Measurements from ENCODE around the gene SFMBT2. TPM values are rescaled to one million over a fixed set of nuclear protein-coding genes. Genes with fewer than 3 reads are reported as not detected.

SFMBT2 gene
- total RNA-seq, 2 donors from 2014 or later, result 28.2 to 42.1 TPM

GRCh38 chr10:7165500-7166177, 245.2 kb downstream of the SFMBT2 start:
- Mint-ChIP-seq H3K4me3 (no peak overlapping the region), H3K27ac (no peak overlapping the region), H3K4me1 (ENCODE audit: low read depth) (peaks cover 7% of the 10 kb centered on the region), H3K27me3 (ENCODE audit: low read depth) (no peaks in the 10 kb centered on the region), H3K36me3 (ENCODE audit: insufficient read depth in 2 of 2) (peaks cover 5 to 13% of the 10 kb centered on the region in 2 donors), H3K9me3 (no peaks in the 10 kb centered on the region)
- DNase-seq (no peak), ATAC-seq (replicated peaks in 1 of 2) (no peak)

GRCh38 chr10:7164955-7165354, 245.9 kb downstream of the SFMBT2 start:
- Mint-ChIP-seq H3K27ac (no peak overlapping the region), H3K9me3 (no peaks in the 10 kb centered on the region), H3K4me1 (ENCODE audit: low read depth) (peaks cover 13% of the 10 kb centered on the region), H3K27me3 (ENCODE audit: low read depth) (no peaks in the 10 kb centered on the region), H3K4me3 (no peak overlapping the region), H3K36me3 (ENCODE audit: insufficient read depth in 2 of 2) (peaks cover 9 to 18% of the 10 kb centered on the region in 2 donors)
- ATAC-seq (replicated peaks in 1 of 2) (no peak), DNase-seq (no peak)

- no peaks in the 10 kb centered on the region for H3K27me3 Mint-ChIP-seq (ENCODE audit: low read depth)
- H3K36me3 Mint-ChIP-seq (ENCODE audit: insufficient read depth in 2 of 2), result peaks cover 8 to 27% of the 10 kb centered on the region in 2 donors
- peaks cover 30% of the 10 kb centered on the region for H3K4me1 Mint-ChIP-seq (ENCODE audit: low read depth)
- no peaks in the 10 kb centered on the region for H3K9me3 Mint-ChIP-seq
- no peak overlapping the region for H3K27ac Mint-ChIP-seq
- DNase-seq (no peak), ATAC-seq (replicated peaks in 1 of 2) (no peak)
- no peak overlapping the region for H3K4me3 Mint-ChIP-seq
These were observed 248.5 kb downstream of the SFMBT2 start for GRCh38 chr10:7162331-7162730.

- Mint-ChIP-seq H3K4me3 (no peak overlapping the region), H3K4me1 (ENCODE audit: low read depth) (peaks cover 36% of the 10 kb centered on the region), H3K9me3 (no peaks in the 10 kb centered on the region), H3K36me3 (ENCODE audit: insufficient read depth in 2 of 2) (peaks cover 6 to 22% of the 10 kb centered on the region in 2 donors), H3K27ac (no peak overlapping the region), H3K27me3 (ENCODE audit: low read depth) (no peaks in the 10 kb centered on the region)
- DNase-seq, result no peak
- ATAC-seq (replicated peaks in 1 of 2), result no peak
These were observed 249.2 kb downstream of the SFMBT2 start for GRCh38 chr10:7161484-7162250.

GRCh38 chr10:7159928-7160327, 250.9 kb downstream of the SFMBT2 start:
- Mint-ChIP-seq H3K27ac (peak overlapping the region; percentile 45), H3K4me3 (peak overlapping the region in 1 of 2 donors; percentile 43), H3K9me3 (no peaks in the 10 kb centered on the region), H3K4me1 (ENCODE audit: low read depth) (peaks cover 36% of the 10 kb centered on the region), H3K27me3 (ENCODE audit: low read depth) (no peaks in the 10 kb centered on the region), H3K36me3 (ENCODE audit: insufficient read depth in 2 of 2) (peaks cover 6 to 22% of the 10 kb centered on the region in 2 donors)
- ATAC-seq (replicated peaks in 1 of 2) (peak; percentile 58 to 77), DNase-seq (no peak)

GRCh38 chr10:7159517-7159916, 251.3 kb downstream of the SFMBT2 start:
- no peaks in the 10 kb centered on the region for H3K9me3 Mint-ChIP-seq
- peak overlapping the region; percentile 21 for H3K27ac Mint-ChIP-seq
- DNase-seq (no peak), ATAC-seq (replicated peaks in 1 of 2) (no peak)
- H3K36me3 Mint-ChIP-seq (ENCODE audit: insufficient read depth in 2 of 2), result peaks cover 6 to 22% of the 10 kb centered on the region in 2 donors
- no peaks in the 10 kb centered on the region for H3K27me3 Mint-ChIP-seq (ENCODE audit: low read depth)
- peaks cover 36% of the 10 kb centered on the region for H3K4me1 Mint-ChIP-seq (ENCODE audit: low read depth)
- peak overlapping the region in 1 of 2 donors; percentile 43 for H3K4me3 Mint-ChIP-seq

- Mint-ChIP-seq H3K9me3 (peaks cover 0 to 2% of the 10 kb centered on the region in 2 donors), H3K36me3 (ENCODE audit: insufficient read depth in 2 of 2) (peaks cover 4 to 14% of the 10 kb centered on the region in 2 donors), H3K27ac (no peak overlapping the region), H3K4me1 (ENCODE audit: low read depth) (peaks cover 36% of the 10 kb centered on the region), H3K4me3 (no peak overlapping the region), H3K27me3 (ENCODE audit: low read depth) (no peaks in the 10 kb centered on the region)
- no peak for ATAC-seq (replicated peaks in 1 of 2)
- DNase-seq, result no peak
These were observed 253.7 kb downstream of the SFMBT2 start for GRCh38 chr10:7157091-7157490.

GRCh38 chr10:7153750-7154149, 257.1 kb downstream of the SFMBT2 start:
- ATAC-seq (replicated peaks in 1 of 2), result no peak
- Mint-ChIP-seq H3K4me1 (ENCODE audit: low read depth) (peaks cover 14% of the 10 kb centered on the region), H3K27me3 (ENCODE audit: low read depth) (no peaks in the 10 kb centered on the region), H3K36me3 (ENCODE audit: insufficient read depth in 2 of 2) (peaks cover 0 to 2% of the 10 kb centered on the region in 2 donors), H3K9me3 (peaks cover 0 to 2% of the 10 kb centered on the region in 2 donors), H3K4me3 (no peak overlapping the region), H3K27ac (no peak overlapping the region)
- no peak for DNase-seq

- H3K27me3 Mint-ChIP-seq (ENCODE audit: low read depth), result no peaks in the 10 kb centered on the region
- no peak for ATAC-seq (replicated peaks in 1 of 2)
- no peak for DNase-seq
- H3K4me3 Mint-ChIP-seq, result no peak overlapping the region
- H3K9me3 Mint-ChIP-seq, result peaks cover 0 to 2% of the 10 kb centered on the region in 2 donors
- no peak overlapping the region for H3K27ac Mint-ChIP-seq
- peaks cover 0 to under 1% of the 10 kb centered on the region in 2 donors for H3K36me3 Mint-ChIP-seq (ENCODE audit: insufficient read depth in 2 of 2)
- peaks cover 12% of the 10 kb centered on the region for H3K4me1 Mint-ChIP-seq (ENCODE audit: low read depth)
These were observed 257.9 kb downstream of the SFMBT2 start for GRCh38 chr10:7152982-7153381.

- no peak for ATAC-seq (replicated peaks in 1 of 2)
- H3K27ac Mint-ChIP-seq, result no peak overlapping the region
These were observed 258.5 kb downstream of the SFMBT2 start for GRCh38 chr10:7152341-7152740.

GRCh38 chr10:7151538-7151937, 259.3 kb downstream of the SFMBT2 start:
- H3K9me3 Mint-ChIP-seq, result peaks cover 0 to 2% of the 10 kb centered on the region in 2 donors
- no peak for DNase-seq
- H3K27me3 Mint-ChIP-seq (ENCODE audit: low read depth), result no peaks in the 10 kb centered on the region
- H3K4me3 Mint-ChIP-seq, result no peak overlapping the region
- H3K36me3 Mint-ChIP-seq (ENCODE audit: insufficient read depth in 2 of 2), result no peaks in the 10 kb centered on the region
- no peaks in the 10 kb centered on the region for H3K4me1 Mint-ChIP-seq (ENCODE audit: low read depth)
- H3K27ac Mint-ChIP-seq, result no peak overlapping the region
- no peak for ATAC-seq (replicated peaks in 1 of 2)

More at GRCh38 chr10:7152341-7152740, 258.5 kb downstream of the SFMBT2 start:
- Mint-ChIP-seq H3K27me3 (ENCODE audit: low read depth) (no peaks in the 10 kb centered on the region), H3K9me3 (peaks cover 0 to 2% of the 10 kb centered on the region in 2 donors), H3K4me3 (no peak overlapping the region), H3K36me3 (ENCODE audit: insufficient read depth in 2 of 2) (no peaks in the 10 kb centered on the region), H3K4me1 (ENCODE audit: low read depth) (peaks cover 6% of the 10 kb centered on the region)
- DNase-seq, result no peak

- Mint-ChIP-seq H3K4me3 (no peak overlapping the region), H3K9me3 (peaks cover 0 to 2% of the 10 kb centered on the region in 2 donors), H3K4me1 (ENCODE audit: low read depth) (no peaks in the 10 kb centered on the region), H3K36me3 (ENCODE audit: insufficient read depth in 2 of 2) (no peaks in the 10 kb centered on the region), H3K27me3 (ENCODE audit: low read depth) (no peaks in the 10 kb centered on the region), H3K27ac (no peak overlapping the region)
- no peak for ATAC-seq (replicated peaks in 1 of 2)
- DNase-seq, result no peak
These were observed 260.5 kb downstream of the SFMBT2 start for GRCh38 chr10:7150349-7150748.

- no peak for DNase-seq
- peaks cover 7% of the 10 kb centered on the region for H3K27me3 Mint-ChIP-seq (ENCODE audit: low read depth)
- H3K9me3 Mint-ChIP-seq, result no peaks in the 10 kb centered on the region
- no peaks in the 10 kb centered on the region for H3K4me1 Mint-ChIP-seq (ENCODE audit: low read depth)
- no peak overlapping the region for H3K27ac Mint-ChIP-seq
- H3K4me3 Mint-ChIP-seq, result no peak overlapping the region
- no peaks in the 10 kb centered on the region for H3K36me3 Mint-ChIP-seq (ENCODE audit: insufficient read depth in 2 of 2)
- ATAC-seq (replicated peaks in 1 of 2), result no peak
These were observed 264.6 kb downstream of the SFMBT2 start for GRCh38 chr10:7146189-7146588.

Data from activated T-cell treated with anti-CD3 and anti-CD28 coated beads, Interleukin-2, amount 50 U/mL, for 72 hours (primary cell).